Central memory CD4-positive, alpha-beta T cell (primary cell): ENCODE data around the gene UBIAD1.

Experiments used
- DNase-seq: peaks from one replicate; pipeline ENCODE4 v3.0.0; 2022

The UBIAD1 gene

DNA sequence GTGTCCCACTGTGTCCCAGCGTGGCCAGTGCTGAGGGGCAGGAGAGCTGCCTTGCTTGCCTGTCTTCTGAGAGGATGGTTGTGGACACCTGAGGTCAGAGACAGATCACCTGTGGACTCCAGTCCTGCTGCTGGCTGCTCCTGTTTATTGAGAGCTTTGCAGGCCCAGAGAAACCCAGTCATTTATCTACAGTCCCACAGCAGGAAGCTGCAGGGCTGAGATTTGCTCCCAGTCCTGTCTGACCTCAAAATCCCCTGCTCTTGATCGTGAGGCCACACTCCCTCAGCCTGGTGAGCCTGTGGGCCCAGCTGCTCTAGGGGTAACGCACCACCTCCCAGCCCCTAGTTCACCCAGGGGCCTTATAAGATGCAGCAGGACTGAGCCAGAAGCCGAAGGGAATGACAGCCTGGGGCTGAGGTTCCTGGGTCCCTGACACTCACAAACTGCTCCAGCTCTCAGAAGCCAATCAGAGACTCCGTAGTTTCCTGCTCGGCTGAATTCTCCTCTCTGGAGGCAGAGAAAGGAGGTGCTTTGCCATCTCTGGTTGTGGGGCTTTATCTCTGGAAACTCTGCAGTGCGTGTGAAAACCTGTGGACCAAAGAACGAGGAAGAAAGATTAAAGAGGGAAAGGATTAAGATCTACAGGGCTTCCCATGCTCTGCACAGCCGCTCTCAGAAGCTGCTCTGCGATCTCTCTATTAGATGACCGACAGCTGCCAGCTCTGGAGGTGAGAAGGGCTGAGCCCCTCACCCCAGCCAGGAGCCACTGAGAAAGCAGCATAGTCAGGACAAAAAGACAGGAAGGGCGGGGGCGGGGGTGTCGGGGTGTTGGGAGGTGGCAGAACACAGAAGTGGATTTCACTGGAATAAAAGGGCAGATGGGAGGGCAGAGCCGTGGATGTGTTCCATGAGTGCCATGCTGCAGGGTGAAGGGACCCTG lies 39.1 kb downstream of the UBIAD1 start:
- DNase-seq: no peak

DNA sequence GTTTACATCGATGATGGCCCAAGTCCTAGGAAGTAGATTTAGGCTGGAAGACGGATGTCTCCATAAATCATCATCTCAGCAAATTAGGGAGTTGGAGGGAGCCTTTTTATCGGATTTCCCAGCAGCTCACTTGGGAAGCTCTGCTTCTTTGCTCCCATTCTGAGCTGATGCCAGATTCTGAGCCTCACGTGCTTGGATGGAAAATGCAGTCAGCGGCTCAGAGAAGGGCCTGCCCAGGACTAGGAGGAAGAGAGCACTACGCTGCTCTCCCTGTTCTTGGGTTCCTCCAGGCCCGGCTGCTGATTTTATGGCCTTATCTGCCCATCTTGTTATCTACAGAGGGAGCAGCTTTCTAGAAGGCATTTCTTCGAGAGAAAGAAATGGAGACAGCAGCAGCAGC lies 42.0 kb downstream of the UBIAD1 start:
- no peak for DNase-seq

DNA sequence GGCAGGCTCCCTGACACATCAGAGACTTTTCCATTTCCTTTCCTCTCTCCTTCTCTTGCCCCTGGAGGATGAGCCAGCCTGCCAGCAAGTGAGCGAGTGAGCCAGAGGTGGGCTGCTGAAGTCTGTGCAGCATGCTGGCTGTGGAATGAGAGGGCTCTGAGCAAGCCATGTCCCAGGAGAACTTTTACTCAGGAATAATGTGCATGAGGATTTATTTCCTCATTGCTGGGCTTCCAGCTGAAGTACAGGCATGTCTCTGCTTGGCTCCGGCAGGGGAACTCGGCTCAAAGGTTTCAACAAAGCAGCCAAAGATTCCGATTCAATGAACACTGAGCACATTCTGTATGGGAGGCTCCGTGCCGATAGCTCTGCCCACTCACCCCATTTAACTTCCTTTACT lies 43.7 kb downstream of the UBIAD1 start:
- no peak for DNase-seq

DNA sequence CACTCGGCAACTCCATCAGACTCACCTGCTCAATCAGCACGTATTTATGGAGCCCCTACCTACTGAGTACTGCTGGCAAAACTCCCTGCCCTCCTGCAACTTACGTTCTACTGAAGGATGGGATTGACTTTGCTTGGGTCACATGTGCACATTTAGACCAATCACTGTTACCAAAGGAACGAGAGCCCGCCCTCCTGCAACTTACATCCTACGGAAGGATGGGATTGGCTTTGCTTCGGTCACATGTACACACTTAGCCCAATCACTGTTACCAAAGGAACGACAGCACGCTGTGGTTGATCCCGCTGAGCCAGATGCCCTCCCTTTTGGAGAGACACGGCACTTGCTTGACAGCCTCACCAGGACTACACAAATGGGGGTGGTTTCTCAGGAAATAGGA lies 46.0 kb downstream of the UBIAD1 start:
- DNase-seq: no peak

DNA sequence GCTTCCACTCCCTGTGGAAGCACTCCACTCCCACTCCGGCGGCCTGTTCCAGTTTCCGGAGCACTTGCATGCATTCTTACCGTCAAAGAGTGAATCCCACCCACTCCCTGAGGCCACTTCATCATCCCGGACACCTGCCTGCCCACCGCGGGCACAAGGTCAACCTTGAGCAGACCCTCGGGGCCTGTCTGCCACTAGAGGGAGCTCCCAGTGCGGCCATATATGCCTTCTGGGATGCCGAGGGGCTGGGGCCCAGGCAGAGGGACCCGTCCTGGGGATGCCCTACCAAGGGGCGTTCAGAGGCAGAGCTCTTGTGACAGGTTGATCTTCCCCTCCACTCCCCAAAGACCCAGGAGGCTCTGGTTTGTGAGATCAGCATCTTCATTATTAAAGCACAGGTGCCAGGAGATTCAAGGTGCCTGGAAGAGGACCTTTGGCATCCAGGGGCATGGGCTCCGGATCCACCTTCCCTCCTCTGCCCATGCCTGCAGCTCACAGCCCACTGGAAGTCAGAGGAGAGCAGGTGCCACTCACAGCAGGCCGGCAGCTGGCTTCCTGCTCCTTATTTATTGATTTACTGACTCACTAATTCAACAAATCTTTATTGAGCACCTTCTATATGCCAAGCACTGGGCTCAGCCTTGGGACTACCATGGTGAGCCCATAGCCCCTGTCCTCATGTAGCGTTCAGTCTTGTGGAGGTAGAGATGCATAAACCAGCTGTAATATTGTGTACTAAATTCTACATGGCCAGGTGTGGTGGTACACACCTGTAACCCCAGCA lies 47.3 kb downstream of the UBIAD1 start:
- DNase-seq: peak; percentile 8

DNA sequence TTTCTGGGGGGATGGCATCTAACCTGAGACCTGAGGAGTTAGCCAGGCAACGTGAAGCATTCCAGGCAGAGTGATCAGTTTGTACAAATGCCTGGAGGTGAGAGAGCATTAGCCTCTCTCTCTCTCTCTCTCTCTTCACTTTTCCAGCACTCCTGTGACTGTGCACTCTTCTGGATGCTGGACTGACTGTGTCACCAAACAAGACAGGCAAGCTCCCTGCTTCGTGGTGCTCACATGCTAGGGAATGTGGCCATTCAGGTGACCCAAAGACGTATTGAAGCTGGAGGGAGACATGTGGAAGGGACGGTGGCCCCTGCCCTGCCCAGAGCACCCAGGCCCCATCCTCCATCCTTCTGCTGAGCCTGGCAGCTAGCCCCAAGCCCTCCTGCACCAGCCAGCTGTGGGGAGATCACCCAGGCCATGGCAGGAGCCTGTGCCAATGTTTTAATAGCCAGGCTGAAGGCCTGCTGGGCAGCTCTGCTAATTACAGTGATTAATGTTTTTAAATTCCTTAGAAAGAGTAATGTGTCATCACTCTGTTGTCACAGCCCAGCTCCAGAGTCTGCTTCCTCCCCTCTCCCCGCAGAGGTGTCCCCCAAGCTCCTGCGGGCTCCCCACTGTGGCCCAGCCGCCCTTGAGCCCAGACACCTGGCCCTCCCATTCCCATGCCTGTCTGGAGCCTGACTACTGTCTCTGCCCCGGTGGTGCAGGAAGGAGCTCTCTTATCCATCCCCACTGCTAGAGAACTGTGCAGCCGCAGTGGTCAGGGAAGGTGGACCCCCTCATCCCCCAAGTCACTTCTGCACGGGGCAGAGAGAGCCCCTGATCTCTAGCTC lies 48.9 kb downstream of the UBIAD1 start:
- no peak for DNase-seq

DNA sequence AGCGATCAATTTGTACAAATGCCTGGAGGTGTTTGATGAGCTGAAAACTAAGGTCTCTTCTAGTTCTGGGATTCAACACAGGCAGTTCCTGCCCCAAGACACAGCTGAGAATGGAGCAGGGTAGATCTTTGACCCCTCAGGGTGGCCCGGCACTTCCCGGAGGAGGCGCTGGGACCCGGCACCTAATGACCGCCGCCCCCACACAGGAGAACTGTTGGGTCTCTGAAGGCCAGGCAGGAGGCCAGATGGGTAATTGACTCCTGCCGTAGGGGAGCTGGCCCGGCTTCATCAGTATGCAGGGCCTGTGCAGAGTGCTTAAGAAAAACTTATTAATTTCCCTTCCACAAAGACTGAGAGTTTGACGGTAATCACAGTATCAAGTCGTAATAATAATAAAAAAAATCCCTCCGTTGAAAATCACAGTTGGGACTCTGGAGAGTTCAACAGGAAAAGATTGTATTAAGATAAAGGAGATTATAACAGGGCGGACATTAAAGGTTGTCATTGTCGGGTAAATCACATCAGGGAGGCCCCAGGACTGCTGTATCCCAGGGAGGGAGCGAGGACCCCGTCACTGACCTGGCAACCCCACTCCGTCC lies 51.7 kb downstream of the UBIAD1 start:
- DNase-seq: no peak

DNA sequence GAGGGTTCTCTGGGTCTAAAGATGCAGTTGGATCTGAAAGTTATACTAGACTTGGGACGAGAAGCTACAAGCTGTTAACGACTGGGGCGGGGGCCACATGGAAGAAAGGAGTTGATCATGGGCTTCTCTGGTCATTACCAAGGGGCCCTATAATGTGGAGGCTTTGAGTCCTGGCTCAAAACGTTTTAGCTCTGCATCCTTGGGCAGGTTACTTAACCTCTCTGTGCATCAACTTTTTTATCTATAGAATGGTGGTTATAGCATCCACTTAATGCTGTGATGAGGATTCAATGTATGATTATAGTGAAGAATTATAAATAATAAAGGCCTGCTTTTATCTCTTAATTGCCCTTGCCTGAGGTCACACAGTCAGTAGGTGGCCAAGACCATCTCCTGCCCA lies 53.1 kb downstream of the UBIAD1 start:
- no peak for DNase-seq

GRCh38 chr1:11328444-11328843 lies 55.4 kb downstream of the UBIAD1 start:
- no peak for DNase-seq

DNA sequence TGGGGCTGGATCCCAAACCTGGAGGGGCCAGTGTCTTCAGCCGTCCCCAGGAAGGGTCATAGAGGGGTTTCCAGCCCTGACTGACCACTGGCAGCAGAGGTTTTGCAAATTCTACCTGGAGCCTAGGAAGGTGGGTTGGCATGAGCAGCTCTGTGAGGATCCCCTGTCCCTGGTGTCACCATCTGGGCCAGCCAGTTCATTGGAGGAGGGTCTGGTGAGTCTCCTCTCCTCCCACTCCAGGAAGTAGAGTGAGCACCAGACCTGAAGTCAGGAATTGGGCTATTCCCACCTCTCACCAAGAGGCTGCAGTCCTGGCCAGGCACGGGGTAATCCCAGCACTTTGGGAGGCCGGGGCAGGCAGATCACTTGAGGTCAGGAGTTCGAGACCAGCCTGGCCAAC lies 57.4 kb downstream of the UBIAD1 start:
- DNase-seq: no peak

DNA sequence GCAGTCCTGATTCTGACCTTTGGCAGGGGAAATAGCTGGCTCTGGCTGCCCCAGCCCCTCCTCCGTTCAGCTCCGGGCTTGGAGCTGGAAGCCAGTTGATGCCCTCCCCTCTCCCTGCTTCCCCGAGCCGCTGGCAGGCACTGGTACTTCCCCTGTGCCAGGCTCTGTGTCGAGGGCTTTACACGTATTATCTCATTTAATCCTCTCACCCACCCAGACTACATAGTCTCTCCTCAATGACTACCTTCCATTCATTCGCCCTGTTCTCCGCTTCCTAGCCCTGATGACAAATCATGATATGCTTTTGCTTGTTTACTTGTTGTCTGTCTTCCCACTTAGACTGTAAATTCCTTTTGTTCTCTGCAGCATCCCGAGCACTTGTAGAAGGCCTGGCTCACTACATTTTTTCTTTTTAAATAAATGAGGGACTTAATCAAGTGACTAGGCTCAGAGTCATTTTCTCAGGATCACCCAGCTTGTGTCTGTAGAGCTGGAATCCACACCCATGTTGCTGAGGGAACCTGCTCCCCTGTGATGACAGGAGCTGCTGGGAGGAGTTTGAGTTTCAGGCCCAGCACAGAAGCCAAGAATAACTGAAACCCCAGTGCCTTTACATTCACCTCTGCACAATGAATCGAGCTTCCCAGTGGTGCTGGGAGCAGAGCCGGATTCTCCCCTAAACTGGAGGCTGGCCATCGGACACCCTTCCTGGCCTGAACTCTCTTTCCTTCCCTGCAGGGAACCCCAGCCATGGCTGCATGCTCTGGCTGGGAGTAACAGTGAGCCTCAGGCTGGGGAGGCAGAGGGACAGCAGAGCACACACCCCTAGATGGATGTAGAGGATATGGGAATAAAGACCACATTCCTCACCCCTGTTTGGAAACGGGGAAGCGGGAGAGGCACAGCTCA lies 58.3 kb downstream of the UBIAD1 start:
- DNase-seq: no peak

GRCh38 chr1:11331945-11332546 lies 59.0 kb downstream of the UBIAD1 start:
- no peak for DNase-seq

DNA sequence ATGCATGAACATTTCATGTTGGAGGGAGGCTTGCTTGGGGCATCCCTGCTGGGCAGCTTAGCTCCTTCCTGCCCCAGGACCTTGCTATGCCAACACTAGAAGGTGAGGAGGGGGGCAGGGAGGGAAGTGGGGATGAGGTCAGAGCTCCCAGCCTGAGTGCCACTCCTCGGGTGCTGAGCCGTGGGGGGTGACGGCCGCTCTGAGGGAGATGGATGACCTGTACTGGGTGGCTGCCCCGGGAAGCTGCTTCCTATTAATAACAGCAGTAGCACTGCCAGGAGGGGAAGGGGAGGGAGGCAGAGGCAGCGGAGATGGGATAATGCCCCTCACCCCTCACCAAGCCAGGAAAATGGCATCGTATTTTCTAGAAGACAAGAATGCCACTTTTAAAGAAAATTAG lies 60.6 kb downstream of the UBIAD1 start:
- DNase-seq: no peak

GRCh38 chr1:11334261-11334804 lies 61.3 kb downstream of the UBIAD1 start:
- DNase-seq: no peak

- DNase-seq: no peak
Measured at GRCh38 chr1:11334821-11335220, 61.8 kb downstream of the UBIAD1 start.

GRCh38 chr1:11335417-11336056 lies 62.5 kb downstream of the UBIAD1 start:
- no peak for DNase-seq

DNA sequence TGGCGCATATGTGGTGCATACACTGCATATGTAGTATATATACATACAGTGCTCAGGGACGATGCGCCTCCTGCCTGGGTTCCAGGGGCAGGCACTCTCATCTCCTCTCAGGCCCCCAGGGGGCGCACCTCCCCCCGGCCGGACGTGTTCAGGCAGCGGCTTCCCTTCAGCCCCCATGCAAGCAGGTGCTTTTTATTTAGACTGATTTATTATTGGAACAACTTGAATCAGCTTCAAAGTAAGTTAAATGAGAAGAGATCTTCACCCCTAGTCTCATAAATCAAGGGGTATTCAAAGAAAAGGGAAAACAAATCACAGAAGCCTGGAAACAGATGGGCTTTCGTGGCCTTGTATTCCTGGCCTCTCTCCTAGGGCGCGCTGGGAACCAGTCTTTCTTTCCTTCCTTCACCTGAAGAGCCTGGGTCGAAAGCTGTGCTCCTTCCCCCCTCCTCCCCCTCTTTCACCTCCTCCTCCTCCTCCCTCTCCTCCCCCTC lies 64.6 kb downstream of the UBIAD1 start:
- DNase-seq: peak; percentile 51
